Skeletal muscle satellite cell (primary cell): ENCODE results near the gene TSPAN14.

Experiments
- H3K27me3 ChIP-seq: 2 replicates; pipeline ENCODE4 v1.7.0; 2013; ENCODE audit warnings: low read length; ENCODE audit not compliant: control insufficient read depth, insufficient read depth
- H3K36me3 ChIP-seq: 2 replicates; pipeline ENCODE4 v1.7.0; 2013; ENCODE audit warnings: mild to moderate bottlenecking, control low read depth, low read length; ENCODE audit not compliant: insufficient read depth
- H3K4me1 ChIP-seq: 2 replicates; pipeline ENCODE4 v1.7.0; 2013; ENCODE audit warnings: low read length; ENCODE audit not compliant: control insufficient read depth, insufficient read depth
- H3K4me2 ChIP-seq: 2 replicates; pipeline ENCODE4 v1.7.0; 2013; ENCODE audit warnings: mild to moderate bottlenecking, low read length
- H3K4me3 ChIP-seq: 2 replicates; pipeline ENCODE4 v1.7.0; 2013; ENCODE audit warnings: low read length
- H3K9ac ChIP-seq: 2 replicates; pipeline ENCODE4 v1.7.0; 2013; ENCODE audit warnings: mild to moderate bottlenecking, low read depth, low read length, moderate library complexity
- H3K9me3 ChIP-seq: replicated peaks from 2 replicates; pipeline ENCODE4 v1.7.0; 2013; ENCODE audit warnings: mild to moderate bottlenecking, control low read depth, low read length

TSPAN14 gene

DNA sequence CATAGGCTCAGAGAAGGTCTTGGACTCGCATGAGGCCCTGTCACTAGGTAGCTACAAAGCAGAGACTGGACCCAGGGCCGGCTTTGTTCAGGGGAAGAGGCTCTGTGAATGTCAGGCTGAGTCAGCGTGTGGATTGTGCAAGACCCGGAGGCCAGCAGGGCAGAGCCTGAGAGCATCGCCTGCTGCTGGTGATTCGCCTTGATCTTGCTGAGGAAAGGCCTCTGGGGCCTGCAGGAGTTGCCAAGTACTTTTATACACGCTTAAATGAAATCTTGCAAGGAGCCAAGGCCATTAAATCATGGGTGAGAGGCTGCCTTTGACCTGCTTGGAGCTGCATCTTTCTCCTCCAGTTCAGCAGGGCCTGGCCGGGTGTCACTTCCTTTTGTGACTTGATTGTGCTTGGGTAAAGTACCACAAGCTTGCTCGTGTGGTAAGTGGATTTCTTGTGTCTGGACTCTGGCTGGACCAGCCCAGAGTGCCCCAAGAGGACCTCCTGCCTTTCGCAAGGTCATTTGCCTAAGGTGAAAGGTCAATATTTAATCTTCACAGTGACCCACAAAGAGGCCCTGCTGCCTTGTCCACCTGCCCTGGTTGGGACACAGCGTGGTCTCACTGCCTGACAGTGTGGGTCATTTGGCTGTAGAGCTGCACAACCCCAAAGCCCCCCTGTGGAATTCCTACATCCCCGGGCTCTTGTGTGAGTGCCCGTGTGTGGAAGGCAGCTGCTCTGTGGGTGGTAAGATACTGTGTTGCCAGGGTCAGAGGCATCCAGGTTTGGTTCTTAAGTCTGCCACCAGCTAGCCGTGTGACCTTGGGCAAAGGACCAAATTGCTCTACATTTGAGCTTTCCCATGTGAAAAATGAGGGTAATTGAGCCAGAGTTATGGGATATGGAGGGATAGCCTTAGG is 45.0 kb downstream of the TSPAN14 start:
- Histone ChIP-seq H3K4me2 (peak overlapping the region; percentile 36), H3K4me1 (peaks cover 42% of the 10 kb centered on the region), H3K9ac (peak overlapping the region; percentile 37)

DNA sequence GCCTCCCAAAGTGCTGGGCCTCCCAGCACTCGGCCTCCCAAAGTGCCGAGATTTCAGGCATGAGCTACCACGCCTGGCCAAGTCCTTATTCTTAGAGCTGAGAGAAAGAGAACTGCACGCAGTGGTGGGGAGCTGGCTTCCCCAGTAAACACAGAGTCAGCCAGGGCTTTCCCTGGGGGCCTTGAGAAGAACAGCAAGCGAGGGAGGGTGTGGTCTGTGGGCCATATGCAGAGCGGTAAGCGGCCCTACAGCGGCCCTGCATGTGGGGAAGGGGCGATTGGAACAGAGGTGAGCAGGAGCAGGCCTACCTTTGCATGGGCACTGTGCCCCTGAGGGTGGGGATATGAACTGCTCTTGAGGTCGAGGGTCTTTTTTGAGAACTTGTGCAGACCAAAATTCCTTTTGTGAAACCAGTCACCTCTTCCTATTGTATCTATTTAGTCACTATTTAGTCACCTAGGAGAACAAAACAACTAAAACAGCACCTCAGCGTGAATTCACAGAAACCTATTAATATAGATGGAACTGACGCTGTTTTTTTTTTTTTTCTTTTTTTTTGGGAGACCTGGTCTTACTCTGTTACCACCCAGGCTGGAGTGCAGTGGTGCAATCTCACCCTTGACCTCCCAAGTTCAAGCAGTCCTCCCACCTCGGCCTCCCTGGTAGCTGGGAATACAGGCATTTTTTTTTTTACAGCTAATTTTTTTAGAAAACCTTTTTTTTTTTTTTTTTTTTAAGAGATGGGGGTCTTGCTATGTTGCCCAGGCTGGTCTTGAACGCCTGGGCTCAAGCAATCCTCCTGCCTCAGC is 46.7 kb downstream of the TSPAN14 start:
- Histone ChIP-seq H3K9me3 (no peaks in the 10 kb centered on the region), H3K4me1 (peaks cover 37% of the 10 kb centered on the region), H3K36me3 (no peaks in the 10 kb centered on the region), H3K4me3 (no peak overlapping the region), H3K27me3 (no peaks in the 10 kb centered on the region), H3K4me2 (no peak overlapping the region), H3K9ac (no peak overlapping the region)

More for the DNA sequence above, 45.0 kb downstream of the TSPAN14 start:
- H3K9me3 ChIP-seq = no peaks in the 10 kb centered on the region
- H3K4me3 ChIP-seq = no peak overlapping the region
- H3K36me3 ChIP-seq = no peaks in the 10 kb centered on the region
- H3K27me3 ChIP-seq = no peaks in the 10 kb centered on the region

DNA sequence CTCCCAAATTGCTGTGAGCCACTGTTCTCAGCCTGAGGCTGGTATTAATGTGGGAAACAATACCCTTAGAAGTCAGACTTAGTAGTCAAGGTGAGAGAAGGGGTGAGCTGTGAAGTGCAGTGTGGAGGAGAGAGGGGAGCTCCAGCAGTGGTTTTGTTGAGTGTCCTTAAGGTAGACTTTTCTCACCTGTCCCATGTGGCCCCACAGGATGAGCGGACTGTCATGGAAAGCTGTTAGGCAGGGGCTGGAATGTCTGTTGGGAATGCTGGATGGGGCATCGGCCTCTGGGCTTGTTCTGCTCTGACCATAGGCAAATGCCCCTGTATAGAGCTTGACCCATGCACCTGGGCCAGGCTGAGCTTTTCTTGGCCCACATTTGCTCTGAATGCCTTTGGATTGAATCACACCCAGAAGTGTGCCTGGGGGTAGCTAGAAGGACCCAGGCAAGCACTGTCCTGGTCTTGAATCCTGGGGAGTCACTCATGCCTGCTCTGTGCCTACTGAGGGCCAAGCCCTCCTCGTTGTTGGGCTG is 47.3 kb downstream of the TSPAN14 start:
- H3K4me3 ChIP-seq = no peak overlapping the region
- H3K4me2 ChIP-seq = no peak overlapping the region
- H3K36me3 ChIP-seq = no peaks in the 10 kb centered on the region
- no peaks in the 10 kb centered on the region for H3K9me3 ChIP-seq
- H3K4me1 ChIP-seq = peaks cover 41% of the 10 kb centered on the region
- no peaks in the 10 kb centered on the region for H3K27me3 ChIP-seq
- no peak overlapping the region for H3K9ac ChIP-seq

DNA sequence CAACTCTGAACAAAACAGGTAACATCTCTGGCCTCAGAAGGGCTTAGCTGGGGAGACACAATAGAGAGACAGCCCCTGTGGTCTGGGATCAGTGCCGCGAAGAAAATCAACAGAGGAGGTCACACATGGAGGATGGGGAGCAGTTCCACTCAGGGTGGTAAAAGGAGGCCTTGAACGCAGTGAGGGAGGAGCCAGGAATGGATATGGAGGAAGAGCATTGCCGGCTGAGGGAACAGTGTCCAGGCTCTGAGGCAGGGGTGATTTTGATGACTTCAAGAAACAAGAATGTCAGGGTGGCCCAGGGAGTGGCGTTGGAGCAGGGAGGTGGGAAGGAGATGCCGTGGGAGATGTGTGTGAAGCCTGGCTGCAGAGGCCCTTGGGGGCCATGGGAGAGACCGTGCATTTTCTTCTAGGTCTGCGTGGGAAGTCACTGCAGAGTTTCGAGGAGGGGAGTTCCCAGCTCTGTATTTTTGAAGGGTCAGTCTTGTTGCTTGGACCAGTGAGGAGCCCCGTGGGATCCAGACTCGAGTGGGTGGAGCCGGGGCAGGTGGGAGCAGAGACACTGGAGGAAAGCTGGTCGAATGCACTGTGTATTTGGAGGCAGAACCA is 47.9 kb downstream of the TSPAN14 start:
- peaks cover 40% of the 10 kb centered on the region for H3K4me1 ChIP-seq
- H3K9ac ChIP-seq = no peak overlapping the region
- H3K27me3 ChIP-seq = no peaks in the 10 kb centered on the region
- no peak overlapping the region for H3K4me3 ChIP-seq
- H3K9me3 ChIP-seq = no peaks in the 10 kb centered on the region
- peaks cover under 1% of the 10 kb centered on the region for H3K36me3 ChIP-seq
- H3K4me2 ChIP-seq = no peak overlapping the region

DNA sequence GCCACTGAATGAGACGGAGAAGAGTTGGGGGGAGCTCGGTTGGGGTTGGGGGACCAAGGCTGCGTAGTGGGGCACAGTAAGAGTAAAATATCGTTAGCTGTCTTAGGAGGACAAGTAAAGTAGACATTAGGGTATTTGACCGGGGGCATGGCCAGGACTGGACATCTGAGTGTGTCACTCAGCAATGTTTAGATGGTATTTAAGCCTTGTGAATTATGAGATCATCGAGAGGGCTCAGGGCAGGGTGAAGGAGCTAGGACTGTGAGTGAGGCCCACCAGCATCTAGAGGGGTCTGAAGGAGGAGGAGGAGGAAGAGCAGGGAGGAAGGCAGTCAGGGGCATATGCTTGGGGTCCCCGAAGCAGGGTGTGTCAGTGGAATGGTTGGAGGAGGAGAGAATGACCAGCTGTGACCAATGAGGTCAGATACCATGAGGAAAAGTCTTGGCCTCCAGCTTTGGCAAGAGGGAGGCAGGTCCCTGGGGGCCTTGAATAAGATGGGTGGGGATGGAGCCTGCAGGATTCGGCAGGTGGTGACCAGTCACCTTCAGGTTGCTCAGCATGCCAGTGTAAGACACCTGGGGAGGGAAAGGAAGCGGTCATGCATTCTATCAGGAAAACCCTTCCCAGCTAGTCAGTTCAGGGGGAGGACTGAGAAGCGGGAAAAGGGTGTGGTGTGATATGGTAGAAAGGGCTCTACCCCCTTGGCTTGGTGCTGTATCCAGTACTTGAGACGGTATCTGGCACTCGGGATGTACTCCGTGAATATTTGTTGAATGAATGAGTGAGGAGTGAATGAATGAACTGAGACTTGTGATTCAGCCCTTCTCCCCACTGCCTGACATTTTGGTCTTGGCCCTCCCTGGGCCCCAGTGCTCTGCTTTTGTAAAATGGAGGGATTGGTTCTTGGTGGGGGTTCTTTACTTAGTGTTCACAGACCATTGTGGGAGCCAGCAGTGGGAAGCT is 48.8 kb downstream of the TSPAN14 start:
- H3K4me2 ChIP-seq = no peak overlapping the region
- H3K4me1 ChIP-seq = peaks cover 32% of the 10 kb centered on the region
- H3K9ac ChIP-seq = no peak overlapping the region
- no peaks in the 10 kb centered on the region for H3K27me3 ChIP-seq
- H3K36me3 ChIP-seq = peaks cover 2% of the 10 kb centered on the region
- H3K4me3 ChIP-seq = no peak overlapping the region
- H3K9me3 ChIP-seq = no peaks in the 10 kb centered on the region

DNA sequence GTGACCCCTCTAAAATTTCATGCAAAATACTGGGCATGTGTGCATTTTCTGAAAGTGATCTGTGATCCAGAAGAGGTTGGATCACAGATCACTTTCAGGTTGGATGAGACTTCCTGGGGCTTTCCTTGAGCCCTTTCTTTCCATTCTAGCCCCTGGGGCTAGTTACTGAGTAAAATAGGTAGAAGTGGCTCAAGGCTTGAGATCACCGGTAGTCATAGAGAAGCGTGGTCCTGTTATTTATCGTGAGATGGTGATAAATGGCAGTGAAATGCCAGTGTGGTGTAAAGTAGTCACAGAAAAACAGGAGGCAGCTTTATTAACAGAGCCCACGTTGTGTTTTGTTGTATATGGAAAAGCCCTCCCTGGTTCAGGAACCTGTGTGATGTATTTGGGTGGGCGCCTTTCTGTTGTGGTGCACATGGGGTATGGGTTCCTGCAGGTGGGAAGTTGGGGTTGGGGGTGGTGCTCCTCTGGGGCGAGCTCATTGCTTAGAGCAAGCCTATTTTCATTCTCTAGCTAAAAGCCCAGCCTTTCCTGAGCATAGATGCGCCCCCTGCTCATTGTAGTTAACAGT is 49.6 kb downstream of the TSPAN14 start:
- H3K27me3 ChIP-seq = no peaks in the 10 kb centered on the region
- peaks cover 24% of the 10 kb centered on the region for H3K4me1 ChIP-seq
- H3K4me3 ChIP-seq = no peak overlapping the region
- no peak overlapping the region for H3K9ac ChIP-seq
- H3K4me2 ChIP-seq = no peak overlapping the region
- no peaks in the 10 kb centered on the region for H3K9me3 ChIP-seq
- H3K36me3 ChIP-seq = peaks cover 2% of the 10 kb centered on the region

DNA sequence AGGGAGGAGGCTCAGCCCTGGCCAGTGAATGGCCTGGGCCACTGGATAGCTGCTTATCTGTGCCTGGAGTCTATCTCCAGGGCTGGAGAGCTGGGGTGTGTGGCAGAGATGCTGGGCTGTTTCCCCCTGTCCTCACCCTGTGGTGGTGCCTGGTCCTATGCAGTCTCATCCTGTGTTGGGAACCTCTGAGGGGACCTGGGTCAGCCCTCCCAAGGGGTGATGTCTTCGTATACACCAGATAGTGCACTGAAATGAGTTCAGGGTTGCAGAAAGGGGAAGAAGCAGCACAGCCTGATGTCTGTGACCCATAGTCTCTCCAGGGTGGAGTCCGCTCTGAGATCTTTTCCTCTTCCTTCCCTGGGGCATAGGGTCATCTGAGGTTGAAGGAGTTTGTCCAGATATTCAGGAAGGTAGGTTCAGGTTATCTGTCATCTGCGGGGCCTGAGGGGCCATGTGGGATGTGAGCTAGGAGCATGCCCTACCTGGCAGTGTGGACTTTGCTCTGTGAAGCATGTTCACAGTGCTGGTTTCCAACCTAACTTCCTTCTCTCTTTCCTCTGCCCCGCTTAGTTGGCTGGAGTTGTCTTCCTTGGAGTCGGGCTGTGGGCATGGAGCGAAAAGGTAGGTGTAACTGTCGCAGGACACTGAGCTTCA is 50.2 kb downstream of the TSPAN14 start:
- Histone ChIP-seq H3K4me3 (no peak overlapping the region), H3K4me2 (no peak overlapping the region), H3K9ac (no peak overlapping the region), H3K27me3 (no peaks in the 10 kb centered on the region), H3K9me3 (no peaks in the 10 kb centered on the region), H3K4me1 (peaks cover 19% of the 10 kb centered on the region), H3K36me3 (peaks cover 2% of the 10 kb centered on the region)

DNA sequence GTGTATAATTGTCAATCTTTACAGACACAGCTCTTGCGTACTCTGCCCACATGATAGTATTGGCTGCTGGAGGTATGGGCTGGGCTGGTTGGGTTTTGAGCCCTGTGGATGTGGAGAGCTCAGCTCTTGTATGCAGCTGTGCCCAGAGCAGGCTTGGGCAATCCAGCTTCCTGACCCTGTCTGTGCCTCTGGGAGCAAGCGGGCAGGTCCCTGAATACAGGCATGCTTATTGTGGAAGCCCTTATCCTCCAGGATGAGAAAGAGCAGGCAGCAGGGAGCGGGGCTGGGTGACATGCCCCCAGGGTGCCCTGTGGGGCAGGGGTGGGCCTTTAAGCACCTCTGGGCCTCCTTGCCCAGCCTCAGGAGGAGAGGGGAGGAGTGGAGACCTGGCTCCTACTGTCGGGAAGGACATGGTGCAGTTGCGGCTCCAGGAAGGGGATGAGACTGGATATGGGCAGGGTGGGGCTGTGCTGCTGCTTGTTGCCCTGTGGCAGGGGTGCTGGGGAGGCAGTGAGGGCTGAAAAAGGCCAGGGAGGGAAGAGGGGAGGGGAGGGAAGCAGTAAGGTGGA is 50.9 kb downstream of the TSPAN14 start:
- Histone ChIP-seq H3K9me3 (no peaks in the 10 kb centered on the region), H3K4me3 (no peak overlapping the region), H3K4me2 (no peak overlapping the region), H3K9ac (no peak overlapping the region), H3K27me3 (no peaks in the 10 kb centered on the region), H3K36me3 (peaks cover 2% of the 10 kb centered on the region), H3K4me1 (peaks cover 19% of the 10 kb centered on the region)

DNA sequence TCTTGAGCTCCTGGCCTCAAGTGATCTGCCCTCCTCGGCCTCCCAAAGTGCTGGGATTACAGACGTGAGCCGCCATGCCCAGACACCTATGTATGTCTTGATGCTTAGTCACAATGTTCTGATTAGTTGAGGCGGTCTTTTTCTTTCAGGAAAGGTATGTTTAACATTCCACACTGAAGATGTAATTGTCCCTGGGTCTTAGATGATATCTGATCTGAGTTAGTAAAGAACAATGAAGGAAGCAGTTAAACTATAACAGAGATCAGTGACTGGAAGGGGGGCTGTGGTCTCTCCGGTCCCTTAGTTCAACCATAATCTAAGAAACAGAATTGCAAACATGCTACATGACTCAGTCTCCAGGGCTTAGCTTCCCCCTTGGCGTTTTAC is 52.1 kb downstream of the TSPAN14 start:
- no peaks in the 10 kb centered on the region for H3K9me3 ChIP-seq
- no peak overlapping the region for H3K4me2 ChIP-seq
- H3K36me3 ChIP-seq = peaks cover 2% of the 10 kb centered on the region
- H3K27me3 ChIP-seq = no peaks in the 10 kb centered on the region
- peaks cover 18% of the 10 kb centered on the region for H3K4me1 ChIP-seq
- H3K4me3 ChIP-seq = no peak overlapping the region
- H3K9ac ChIP-seq = peak overlapping the region; percentile 21
